Right lobe of liver (tissue), 6 donors: ENCODE results near the gene GATA2. TPM values are rescaled to one million over a fixed set of nuclear protein-coding genes. Genes with fewer than 3 reads are reported as not detected.

Source experiments
- ATAC-seq, 4 donors: fragments of 200-7000 bp; cut with Tn5 transposase; one replicate each; pipeline ENCODE4 v1.9.1; 2020; ENCODE audit warnings: mild to moderate bottlenecking in 4 of 4, moderate library complexity in 4 of 4
- DNase-seq, 3 donors: peaks; one replicate each; pipeline ENCODE4 v3.0.0-alpha.2; 2020
- H3K27ac ChIP-seq, 3 donors: fragments of 200-600 bp; one replicate each; pipeline ENCODE4 v1.8.0; 2022
- H3K27me3 ChIP-seq, 2 donors: fragments of 200-600 bp; one replicate each; pipeline ENCODE4 v1.8.0; 2022
- H3K36me3 ChIP-seq, 4 donors: fragments of 200-600 bp; sonication (generic) in 1 of 4; one replicate each; pipeline versions ENCODE4 v1.5.1 to v1.8.0; 2017 to 2022; ENCODE audit warnings: control low read depth in 1 of 4
- H3K4me1 ChIP-seq, 4 donors: fragments of 200-600 bp; sonication (generic) in 1 of 4; one replicate each; pipeline versions ENCODE4 v1.5.1 to v1.8.0; 2017 to 2022; ENCODE audit warnings: control low read depth in 1 of 4
- H3K4me3 ChIP-seq, 3 donors: fragments of 200-600 bp; one replicate each; pipeline ENCODE4 v1.8.0; 2022
- H3K9me3 ChIP-seq, 4 donors: fragments of 200-600 bp; sonication (generic) in 1 of 4; one replicate each; pipeline versions ENCODE4 v1.5.1 to v1.8.0; 2017 to 2022; ENCODE audit warnings: control low read depth in 1 of 4
- POLR2A ChIP-seq: fragments of 450-650 bp; IDR thresholded peaks from one replicate; pipeline ENCODE4 v1.6.1; 2017; ENCODE audit warnings: antibody characterized with exemption, mild to moderate bottlenecking
- WGBS: methylation state at CpG from one replicate; pipeline ENCODE4 v1.1.6; 2018; ENCODE audit warnings: low coverage, low lambda C conversion rate; ENCODE audit not compliant: insufficient coverage; ENCODE audit errors: missing lambda C conversion rate; 5-methylcytosine and 5-hydroxymethylcytosine counted together
- intact Hi-C, 2 donors: fragments of 100-400 bp; cut with DNase I; formaldehyde crosslinking; loops; one replicate each; pipeline versions ENCODE4 v1.11.2 to v1.14.1; 2022
- total RNA-seq, 6 experiments: library from RNA; depleted of rRNA in 2 of 6; stranded (reverse); fragments of >200 nt in 2 of 6; fragmentation: NEBNext Ultra II Directional in 3 of 6; extraction: Animal tissue kit (Norgen Biotek cat#: 25700) in 3 of 6; gene quantifications; one replicate each; pipeline versions ENCODE4 v1.1.0 to v1.2.4, GENCODE V29; 2016 to 2023
- TF ChIP-seq, protein P1 (sequence below), 4 donors: fragments of 200-600 bp in 3 of 4; fragments of 450-650 bp in 1 of 4; IDR thresholded peaks; one replicate each; pipeline versions ENCODE4 v1.5.1 to v1.8.0; 2016 to 2022; ENCODE audit warnings: antibody characterized with exemption in 4 of 4, mild to moderate bottlenecking in 2 of 4
- donor health status: DM: no; HTN: yes; CAD: no.
- donor health status: DM: no; HTN: no; CAD: no.
- donor health status: DM: no; HTN: no; CAD: no.
- donor health status: DM: no; HTN: yes; CAD: no.
- donor health status: DM: no; HTN: yes; CAD: no.

The GATA2 gene
- total RNA-seq, 6 experiments from 2014 or later, result 0.60 to 1.3 (median 0.76) TPM

DNA sequence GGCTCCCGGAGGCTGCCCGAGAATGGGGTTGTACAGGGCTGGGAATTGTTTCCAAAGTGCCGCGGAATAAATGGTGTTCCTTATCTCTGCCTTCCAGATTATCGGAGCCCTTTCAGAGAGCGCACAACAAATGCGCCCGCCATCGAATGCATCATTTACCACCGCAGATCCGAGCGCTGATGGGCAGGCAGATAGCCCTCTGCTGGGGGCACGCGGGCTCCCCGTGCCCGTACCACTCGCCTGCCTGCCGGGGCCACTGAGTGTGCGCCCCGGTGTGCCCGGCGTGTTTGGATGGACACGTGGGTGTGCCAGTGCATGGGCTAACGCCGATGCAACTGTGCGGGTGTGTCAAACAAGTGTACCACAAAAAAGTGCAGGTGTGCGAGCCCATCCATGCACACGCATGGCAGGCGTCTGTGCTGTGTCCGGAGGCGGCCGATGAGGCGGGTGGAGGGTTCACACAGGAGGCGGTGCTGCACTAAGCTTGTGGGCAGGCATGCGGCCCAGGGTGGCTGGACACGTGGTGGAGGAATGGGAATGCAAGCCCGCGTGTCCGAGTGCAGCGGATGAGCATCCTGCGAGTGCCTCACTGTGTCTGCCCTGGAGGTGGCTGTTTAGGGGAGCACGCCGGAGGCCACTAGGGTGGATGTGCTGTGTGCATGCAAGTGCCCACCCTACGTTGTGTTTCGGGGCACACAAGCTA is 3.8 kb upstream of the GATA2 start:
- intact Hi-C loops, result loop anchor here (5.0 to 10.0 kb wide), 3 partner anchors 69 to 422 kb away; no protein-coding TSS in a partner anchor
- H3K4me1 ChIP-seq, result peaks cover 2 to 25% (median 5%) of the 10 kb centered on the region in 4 donors
- no peak overlapping the region for H3K27ac ChIP-seq
- peaks cover 9 to 36% of the 10 kb centered on the region in 2 donors for H3K27me3 ChIP-seq
- no peaks in the 10 kb centered on the region for H3K36me3 ChIP-seq
- ATAC-seq (peak; percentile 60 to 71 (median 67)), DNase-seq (peak in 2 of 3 donors; percentile 55 to 70)
- H3K4me3 ChIP-seq, result no peak overlapping the region
- no peaks in the 10 kb centered on the region for H3K9me3 ChIP-seq
- no peak for TF ChIP-seq POLR2A
- TF ChIP-seq, protein P1, sequence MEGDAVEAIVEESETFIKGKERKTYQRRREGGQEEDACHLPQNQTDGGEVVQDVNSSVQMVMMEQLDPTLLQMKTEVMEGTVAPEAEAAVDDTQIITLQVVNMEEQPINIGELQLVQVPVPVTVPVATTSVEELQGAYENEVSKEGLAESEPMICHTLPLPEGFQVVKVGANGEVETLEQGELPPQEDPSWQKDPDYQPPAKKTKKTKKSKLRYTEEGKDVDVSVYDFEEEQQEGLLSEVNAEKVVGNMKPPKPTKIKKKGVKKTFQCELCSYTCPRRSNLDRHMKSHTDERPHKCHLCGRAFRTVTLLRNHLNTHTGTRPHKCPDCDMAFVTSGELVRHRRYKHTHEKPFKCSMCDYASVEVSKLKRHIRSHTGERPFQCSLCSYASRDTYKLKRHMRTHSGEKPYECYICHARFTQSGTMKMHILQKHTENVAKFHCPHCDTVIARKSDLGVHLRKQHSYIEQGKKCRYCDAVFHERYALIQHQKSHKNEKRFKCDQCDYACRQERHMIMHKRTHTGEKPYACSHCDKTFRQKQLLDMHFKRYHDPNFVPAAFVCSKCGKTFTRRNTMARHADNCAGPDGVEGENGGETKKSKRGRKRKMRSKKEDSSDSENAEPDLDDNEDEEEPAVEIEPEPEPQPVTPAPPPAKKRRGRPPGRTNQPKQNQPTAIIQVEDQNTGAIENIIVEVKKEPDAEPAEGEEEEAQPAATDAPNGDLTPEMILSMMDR (IDR thresholded peaks at IDR 0.05), result no peak
- WGBS, result 27% methylated on average over 13 of the region's 45 CpGs

DNA sequence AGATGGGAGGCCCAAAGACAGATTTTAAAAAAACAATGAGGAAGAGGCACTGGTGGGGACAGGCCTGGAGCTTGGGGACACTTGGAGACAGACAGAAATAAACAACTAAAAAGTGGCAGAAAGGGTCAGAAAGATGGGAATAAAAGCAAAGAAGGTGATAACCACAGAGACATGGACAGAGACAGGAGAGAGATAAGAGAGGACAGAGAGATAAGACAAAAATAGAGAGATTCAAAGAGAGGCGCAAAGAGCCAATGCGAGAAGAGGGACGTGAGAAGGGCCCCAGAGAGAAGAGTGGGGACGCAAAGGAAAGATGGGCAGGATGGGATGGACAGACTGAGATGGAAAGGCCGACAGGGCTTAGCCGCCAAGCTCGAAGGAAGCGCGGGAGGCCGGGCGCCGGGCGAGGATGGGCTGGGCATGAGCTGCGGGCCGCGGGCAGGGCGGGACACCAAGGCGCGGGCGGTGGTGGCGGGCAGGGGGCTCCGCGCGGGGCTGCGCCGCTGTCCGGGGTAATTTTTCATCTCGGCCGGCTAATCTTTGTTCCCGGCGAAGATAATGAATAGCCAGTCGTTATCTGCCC is 3.1 kb upstream of the GATA2 start:
- 35% methylated on average over 4 of the region's 32 CpGs for WGBS
- no peak overlapping the region for H3K4me3 ChIP-seq
- ATAC-seq (no peak), DNase-seq (peak in 1 of 3 donors; percentile 43)
- peaks cover 2 to 26% (median 5%) of the 10 kb centered on the region in 4 donors for H3K4me1 ChIP-seq
- no peaks in the 10 kb centered on the region for H3K36me3 ChIP-seq
- no peak overlapping the region for H3K27ac ChIP-seq
- H3K27me3 ChIP-seq, result peaks cover 15 to 40% of the 10 kb centered on the region in 2 donors
- H3K9me3 ChIP-seq, result no peaks in the 10 kb centered on the region
- intact Hi-C loops, result loop anchor here (5.0 to 10.0 kb wide), 3 partner anchors 69 to 421 kb away; no protein-coding TSS in a partner anchor
- no peak for TF ChIP-seq POLR2A
- TF ChIP-seq, protein P1 (IDR thresholded peaks at IDR 0.05), result no peak

DNA sequence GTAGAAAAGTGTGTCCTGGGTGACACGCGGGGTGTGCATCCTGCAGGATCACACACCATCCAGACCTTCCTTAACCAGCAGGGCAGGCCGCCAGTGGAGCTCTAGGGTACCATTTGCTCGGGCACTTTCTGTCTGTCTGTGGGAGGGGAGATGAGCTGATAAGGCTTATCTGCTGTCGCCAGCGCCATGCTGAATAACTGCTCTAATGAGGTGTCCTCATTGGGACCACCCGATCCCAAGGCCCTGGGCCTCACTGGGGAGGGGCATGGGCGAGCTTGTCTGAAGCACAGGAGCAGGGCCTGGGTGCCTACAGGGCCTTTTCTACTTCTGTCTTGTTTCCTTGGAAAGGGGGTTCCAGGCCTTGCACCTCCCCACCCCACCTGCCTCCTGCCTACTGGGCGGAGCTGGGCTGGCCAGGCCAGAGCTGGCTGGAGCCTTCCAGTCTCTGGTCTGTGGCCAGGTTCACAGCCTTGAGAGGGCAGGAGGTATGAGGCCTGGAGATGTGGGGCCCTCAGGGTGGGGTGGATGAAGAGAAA is 2.5 kb upstream of the GATA2 start:
- Histone ChIP-seq H3K4me1 (peaks cover 2 to 26% (median 5%) of the 10 kb centered on the region in 4 donors), H3K27ac (no peak overlapping the region), H3K4me3 (no peak overlapping the region), H3K27me3 (peaks cover 15 to 47% of the 10 kb centered on the region in 2 donors), H3K36me3 (no peaks in the 10 kb centered on the region), H3K9me3 (no peaks in the 10 kb centered on the region)
- ATAC-seq, result no peak
- TF ChIP-seq, protein P1 (IDR thresholded peaks at IDR 0.05), result no peak
- no peak for TF ChIP-seq POLR2A
- intact Hi-C loops, result loop anchor here (5.0 to 10.0 kb wide), 3 partner anchors 68 to 421 kb away; no protein-coding TSS in a partner anchor
- no CpG with 5 or more reads among the region's 9 CpGs for WGBS
- peak in 1 of 3 donors; percentile 42 for DNase-seq

DNA sequence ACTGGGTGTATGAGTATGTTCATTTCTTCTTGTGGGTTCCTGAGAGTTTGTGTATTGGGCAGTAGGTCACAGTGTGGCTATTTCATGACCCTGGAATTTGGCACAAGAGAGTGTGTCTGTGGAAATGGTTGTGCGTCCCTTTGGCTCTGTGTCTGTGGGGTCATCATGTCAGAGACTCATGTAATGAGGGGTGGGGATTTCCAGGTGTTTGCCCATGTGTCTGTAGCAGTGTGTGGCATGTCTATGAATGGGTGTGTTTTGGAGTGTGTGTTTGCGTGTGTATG is 1.3 kb upstream of the GATA2 start:
- DNase-seq, result peak in 1 of 3 donors; percentile 1
- no peaks in the 10 kb centered on the region for H3K9me3 ChIP-seq
- WGBS, result 100% methylated on average over 1 of the region's 2 CpGs
- H3K4me3 ChIP-seq, result no peak overlapping the region
- peaks cover 2 to 36% (median 5%) of the 10 kb centered on the region in 4 donors for H3K4me1 ChIP-seq
- intact Hi-C loops, result loop anchor here in 1 of 2 donors (10.0 kb wide), 1 partner anchor 420 kb away; no protein-coding TSS in a partner anchor
- TF ChIP-seq, protein P1 (IDR thresholded peaks at IDR 0.05), result no peak
- TF ChIP-seq POLR2A, result no peak
- ATAC-seq, result no peak
- H3K27me3 ChIP-seq, result peaks cover 25 to 56% of the 10 kb centered on the region in 2 donors
- no peak overlapping the region for H3K27ac ChIP-seq
- no peaks in the 10 kb centered on the region for H3K36me3 ChIP-seq
